IMR-90 (cell line): Measurements from ENCODE around the gene RELL2. TPM values are rescaled to one million over a fixed set of nuclear protein-coding genes. Genes with fewer than 3 reads are reported as not detected.

Experiments
- ATAC-seq: fragments of 200-7000 bp; cut with Tn5 transposase; 2 replicates; pipeline ENCODE4 v1.9.1; 2020; ENCODE audit warnings: low read depth, mild to moderate bottlenecking, moderate library complexity
- BruUV-seq: library from RNA; stranded (reverse); fragments of 400-500 nt; replicated peaks from 2 replicates; lab custom pipeline; 2021; lab: Mats Ljungman, UMichigan
- CTCF ChIA-PET: fragments of 300-600 bp; formaldehyde crosslinking; extraction: SDS; loops from one replicate; lab custom pipeline; 2021; ENCODE audit warnings: antibody characterized with exemption; lab: Yijun Ruan, JAX
- POLR2A ChIA-PET: fragments of 300-600 bp; sonication (Branson Sonifier 250); formaldehyde crosslinking; loops from one replicate; lab custom pipeline; 2022; ENCODE audit warnings: antibody characterized with exemption; ENCODE audit not compliant: unreplicated experiment; lab: Charles Lee
- DNase-seq: peaks from one replicate; pipeline ENCODE4 v3.0.0; 2013
- H2AFZ ChIP-seq: replicated peaks from 2 replicates; pipeline ENCODE3; 2013; ENCODE audit warnings: low read length, mild to moderate bottlenecking; ENCODE audit not compliant: poor library complexity
- H2AK5ac ChIP-seq: 2 replicates; pipeline ENCODE4 v1.6.1; 2013; ENCODE audit warnings: low read depth, low read length, inconsistent platforms
- H2AK9ac ChIP-seq: replicated peaks from 2 replicates; pipeline ENCODE3; 2013; ENCODE audit warnings: mild to moderate bottlenecking, low read depth, low read length, moderate library complexity; ENCODE audit not compliant: poor library complexity
- H2BK120ac ChIP-seq: 2 replicates; pipeline ENCODE4 v1.6.1; 2013; ENCODE audit warnings: low read depth, low read length, inconsistent platforms
- H2BK15ac ChIP-seq: 3 replicates; pipeline ENCODE4 v1.6.1; 2013; ENCODE audit warnings: low read depth, low read length, inconsistent platforms
- H2BK20ac ChIP-seq: 2 replicates; pipeline ENCODE4 v1.6.1; 2013; ENCODE audit warnings: low read depth, mild to moderate bottlenecking, inconsistent platforms, low read length, moderate library complexity
- H2BK5ac ChIP-seq: 2 replicates; pipeline ENCODE4 v1.6.1; 2013; ENCODE audit warnings: mild to moderate bottlenecking, low read depth, low read length, inconsistent platforms; ENCODE audit not compliant: poor library complexity, severe bottlenecking
- H3K14ac ChIP-seq: replicated peaks from 2 replicates; pipeline ENCODE4 v1.6.1; 2013; ENCODE audit warnings: low read depth, low read length, inconsistent platforms
- H3K18ac ChIP-seq: 2 replicates; pipeline ENCODE4 v1.6.1; 2013; ENCODE audit warnings: low read depth, low read length, control low read depth
- H3K23ac ChIP-seq: 2 replicates; pipeline ENCODE4 v1.6.1; 2013; ENCODE audit warnings: low read depth, low read length, inconsistent platforms
- H3K27ac ChIP-seq: 2 replicates; pipeline ENCODE4 v1.5.1; 2013; ENCODE audit warnings: mild to moderate bottlenecking, control low read depth, low read length; ENCODE audit not compliant: insufficient read depth
- H3K27me3 ChIP-seq: 2 replicates; pipeline ENCODE4 v1.6.1; 2013; ENCODE audit warnings: low read length; ENCODE audit not compliant: control insufficient read depth, insufficient read depth
- H3K36me3 ChIP-seq: 2 replicates; pipeline ENCODE4 v1.6.1; 2013; ENCODE audit warnings: low read length, mixed read lengths; ENCODE audit not compliant: control insufficient read depth, insufficient read depth
- H3K4ac ChIP-seq: 2 replicates; pipeline ENCODE4 v1.6.1; 2013; ENCODE audit warnings: low read depth, low read length, inconsistent platforms
- H3K4me1 ChIP-seq: 2 replicates; pipeline ENCODE4 v1.6.1; 2013; ENCODE audit warnings: low read length, mixed read lengths; ENCODE audit not compliant: control insufficient read depth, insufficient read depth
- H3K4me2 ChIP-seq: 2 replicates; pipeline ENCODE4 v1.6.1; 2013; ENCODE audit warnings: low read depth, mild to moderate bottlenecking, control low read depth, low read length, moderate library complexity
- H3K4me3 ChIP-seq: 2 replicates; pipeline ENCODE4 v1.5.1; 2013; ENCODE audit warnings: low read depth, mild to moderate bottlenecking, control low read depth, low read length, moderate library complexity; ENCODE audit not compliant: insufficient read depth
- H3K56ac ChIP-seq: 2 replicates; pipeline ENCODE4 v1.6.1; 2013; ENCODE audit warnings: low read length, inconsistent platforms; ENCODE audit not compliant: insufficient read depth; ENCODE audit errors: extremely low read depth
- H3K79me1 ChIP-seq, 2 experiments: 2 replicates each; pipeline ENCODE4 v1.6.1; 2013; ENCODE audit warnings: low read length in 2 of 2, inconsistent platforms in 1 of 2, low read depth in 1 of 2
- H3K9ac ChIP-seq: 2 replicates; pipeline ENCODE4 v1.6.1; 2013; ENCODE audit warnings: low read depth, low read length, control low read depth
- H3K9me1 ChIP-seq: 2 replicates; pipeline ENCODE4 v1.6.1; 2013; ENCODE audit warnings: low read length, inconsistent platforms; ENCODE audit not compliant: insufficient read depth
- H3K9me3 ChIP-seq: 2 replicates; pipeline ENCODE4 v1.6.1; 2013; ENCODE audit warnings: low read length; ENCODE audit not compliant: control insufficient read depth, insufficient read depth
- H4K20me1 ChIP-seq: 2 replicates; pipeline ENCODE4 v1.6.1; 2013; ENCODE audit warnings: low read length, inconsistent platforms; ENCODE audit not compliant: insufficient read depth
- H4K5ac ChIP-seq: 2 replicates; pipeline ENCODE4 v1.6.1; 2013; ENCODE audit warnings: mild to moderate bottlenecking, low read depth, low read length, control low read depth
- H4K8ac ChIP-seq, 2 experiments: 2 replicates each; pipeline ENCODE4 v1.6.1; 2013; ENCODE audit warnings: low read depth in 2 of 2, low read length in 2 of 2, control low read depth in 1 of 2, inconsistent platforms in 1 of 2
- H4K91ac ChIP-seq: 2 replicates; pipeline ENCODE4 v1.6.1; 2013; ENCODE audit warnings: low read depth, low read length, inconsistent platforms; ENCODE audit not compliant: insufficient read depth
- CEBPB ChIP-seq: IDR thresholded peaks from 2 replicates; pipeline ENCODE4 v1.6.1; 2012; ENCODE audit warnings: low read depth, low read length, improper control_type of control experiment
- CTCF ChIP-seq: conservative IDR thresholded peaks from 2 replicates; pipeline ENCODE4 v1.5.1; 2012; ENCODE audit warnings: mild to moderate bottlenecking, low read depth, low read length, improper control_type of control experiment
- FOS ChIP-seq: fragments of 150-350 bp; IDR thresholded peaks from 2 replicates; pipeline ENCODE4 v1.6.1; 2016; ENCODE audit warnings: low read depth, low read length
- MAFK ChIP-seq: IDR thresholded peaks from 2 replicates; pipeline ENCODE4 v1.6.1; 2012; ENCODE audit warnings: low read depth, low read length, improper control_type of control experiment
- MAZ ChIP-seq: IDR thresholded peaks from 2 replicates; pipeline ENCODE4 v1.6.1; 2012; ENCODE audit warnings: low read depth, mild to moderate bottlenecking, low read length, improper control_type of control experiment, moderate library complexity, borderline replicate concordance
- MXI1 ChIP-seq: IDR thresholded peaks from 2 replicates; pipeline ENCODE4 v1.6.1; 2012; ENCODE audit warnings: low read depth, mild to moderate bottlenecking, low read length, moderate library complexity, borderline replicate concordance
- POLR2A ChIP-seq: IDR thresholded peaks from 2 replicates; pipeline ENCODE4 v1.6.1; 2012; ENCODE audit warnings: mild to moderate bottlenecking, low read depth, low read length
- RAD21 ChIP-seq: IDR thresholded peaks from 2 replicates; pipeline ENCODE4 v1.6.1; 2012; ENCODE audit warnings: low read length, improper control_type of control experiment
- RCOR1 ChIP-seq: IDR thresholded peaks from 2 replicates; pipeline ENCODE4 v1.6.1; 2012; ENCODE audit warnings: mild to moderate bottlenecking, low read length, improper control_type of control experiment; ENCODE audit not compliant: insufficient replicate concordance
- USF2 ChIP-seq: fragments of 150-350 bp; IDR thresholded peaks from 2 replicates; pipeline ENCODE4 v1.6.1; 2017; ENCODE audit warnings: mild to moderate bottlenecking, antibody characterized with exemption, low read length, low read depth
- WGBS, 2 experiments: methylation state at CpG; one replicate each; pipeline versions ENCODE4 v1.1.5 to v1.1.7; 2013; ENCODE audit warnings: missing lambda C conversion rate in 2 of 2; ENCODE audit not compliant: insufficient read length in 1 of 2; ENCODE audit errors: extremely low coverage in 2 of 2; 5-methylcytosine and 5-hydroxymethylcytosine counted together
- dilution Hi-C: fragments of 300-500 bp; cut with HindIII; formaldehyde crosslinking; loops from one replicate; pipeline ENCODE4 v1.14.3; 2018; ENCODE audit warnings: low sequenced_read_pairs; ENCODE audit not compliant: unreplicated experiment
- in situ Hi-C: fragments of 300-500 bp; cut with MboI; formaldehyde crosslinking; loops from 3 replicates; pipeline ENCODE4 v1.14.3; 2019; ENCODE audit warnings: low sequenced_read_pairs, inconsistent platforms, mixed read lengths
- intact Hi-C: fragments of 100-400 bp; cut with micrococcal nuclease; formaldehyde crosslinking; loops from 2 replicates; pipeline ENCODE4 v1.10.0; 2022
- polyA plus RNA-seq, 3 experiments: library from polyadenylated mRNA; depleted of rRNA; stranded (reverse); fragments of >200 nt; gene quantifications; 2 replicates each; pipeline ENCODE4 v1.2.3, GENCODE V29; 2012; ENCODE audit warnings: low replicate concordance in 1 of 3
- total RNA-seq: library from RNA; depleted of rRNA; stranded (reverse); fragments of >200 nt; gene quantifications from 2 replicates; pipeline ENCODE4 v1.2.3, GENCODE V29; 2012

The RELL2 gene
- total and polyA plus RNA-seq, 2 of the 4 experiments (the other 2 are of a cell fraction) = 2.2 to 7.6 TPM

- ChIA-PET POLR2A (interaction anchor here (0.5 kb wide), 1 partner anchor 40 kb away, joined by 5 read pairs; no protein-coding TSS in a partner anchor), CTCF (interaction anchor here (1.4 to 1.8 kb wide), 2 partner anchors 13 to 41 kb away, joined by 4 to 7 read pairs; partner anchors contain the start of gene DIAPH1)
- no peak overlapping the region for H2AK5ac ChIP-seq
- no peaks in the 10 kb centered on the region for H3K27me3 ChIP-seq
- H4K20me1 ChIP-seq = peaks cover 29% of the 10 kb centered on the region
- H4K91ac ChIP-seq = no peak overlapping the region
- H4K5ac ChIP-seq = no peak overlapping the region
- peaks cover 41% of the 10 kb centered on the region for H3K9me1 ChIP-seq
- no peaks in the 10 kb centered on the region for H3K9me3 ChIP-seq
- DNase-seq (no peak), ATAC-seq (no peak)
- no peak overlapping the region for H3K18ac ChIP-seq
- no TSS peak for BruUV-seq
- intact Hi-C loops (no loop called here), dilution Hi-C loops (no loop called here), in situ Hi-C loops (no loop called here)
- no peak overlapping the region for H2BK5ac ChIP-seq
- H3K4me1 ChIP-seq = peaks cover 12% of the 10 kb centered on the region
- no peak overlapping the region for H2AFZ ChIP-seq
- no peak overlapping the region for H3K27ac ChIP-seq
- no peak overlapping the region for H3K14ac ChIP-seq
- no peak overlapping the region for H2BK120ac ChIP-seq
- H3K4ac ChIP-seq = no peak overlapping the region
- no peak overlapping the region for H3K4me3 ChIP-seq
- H2BK15ac ChIP-seq = no peak overlapping the region
- H3K4me2 ChIP-seq = no peak overlapping the region
- H3K79me1 ChIP-seq = peaks cover 43 to 60% of the 10 kb centered on the region in 2 experiments
- no peak overlapping the region for H2BK20ac ChIP-seq
- TF ChIP-seq FOS (no peak), RAD21 (no peak), MXI1 (no peak), USF2 (no peak), RCOR1 (no peak), CEBPB (no peak), MAFK (no peak), MAZ (no peak), POLR2A (no peak), CTCF (no peak)
- H3K9ac ChIP-seq = no peak overlapping the region
- H3K36me3 ChIP-seq = peaks cover 33% of the 10 kb centered on the region
- H4K8ac ChIP-seq = no peak overlapping the region
- no CpG with 5 or more reads among the region's 2 CpGs for WGBS, 2 experiments
- H3K23ac ChIP-seq = no peak overlapping the region
- H3K56ac ChIP-seq = no peak overlapping the region
- no peak overlapping the region for H2AK9ac ChIP-seq
Measured at GRCh38 chr5:141632650-141633049, 4.1 kb upstream of the RELL2 start.
